Measurements from ENCODE around the gene C16orf89. TPM values are rescaled to one million over a fixed set of nuclear protein-coding genes. Genes with fewer than 3 reads are reported as not detected.
A peak's percentile ranks its signal among the peaks of the same experiment; 100 is the strongest.

The C16orf89 gene
- polyA plus RNA-seq, 1 of the 3 experiments (the other 2 are of a cell fraction): not detected

DNA sequence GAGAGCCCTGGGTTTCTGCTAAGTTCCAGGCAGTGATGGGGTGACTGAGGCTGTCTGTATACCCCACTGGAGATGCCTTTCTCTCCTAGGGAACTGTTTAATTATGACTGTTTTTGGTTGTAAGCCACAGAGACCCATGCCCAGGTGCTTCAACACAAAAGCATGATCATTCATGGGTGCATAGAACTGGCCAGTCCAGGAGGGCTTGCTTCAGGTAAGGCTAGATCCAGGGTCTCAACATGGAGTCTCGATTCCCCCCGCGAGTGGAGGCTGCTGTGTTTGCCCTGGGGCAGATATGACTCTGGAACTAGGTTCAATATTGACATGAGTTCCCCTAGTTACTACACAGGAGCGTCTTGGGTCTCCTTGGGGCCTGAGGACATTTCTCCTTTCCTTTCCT, 49.9 kb downstream of the C16orf89 start (continued):
- TF ChIP-seq, protein P1, sequence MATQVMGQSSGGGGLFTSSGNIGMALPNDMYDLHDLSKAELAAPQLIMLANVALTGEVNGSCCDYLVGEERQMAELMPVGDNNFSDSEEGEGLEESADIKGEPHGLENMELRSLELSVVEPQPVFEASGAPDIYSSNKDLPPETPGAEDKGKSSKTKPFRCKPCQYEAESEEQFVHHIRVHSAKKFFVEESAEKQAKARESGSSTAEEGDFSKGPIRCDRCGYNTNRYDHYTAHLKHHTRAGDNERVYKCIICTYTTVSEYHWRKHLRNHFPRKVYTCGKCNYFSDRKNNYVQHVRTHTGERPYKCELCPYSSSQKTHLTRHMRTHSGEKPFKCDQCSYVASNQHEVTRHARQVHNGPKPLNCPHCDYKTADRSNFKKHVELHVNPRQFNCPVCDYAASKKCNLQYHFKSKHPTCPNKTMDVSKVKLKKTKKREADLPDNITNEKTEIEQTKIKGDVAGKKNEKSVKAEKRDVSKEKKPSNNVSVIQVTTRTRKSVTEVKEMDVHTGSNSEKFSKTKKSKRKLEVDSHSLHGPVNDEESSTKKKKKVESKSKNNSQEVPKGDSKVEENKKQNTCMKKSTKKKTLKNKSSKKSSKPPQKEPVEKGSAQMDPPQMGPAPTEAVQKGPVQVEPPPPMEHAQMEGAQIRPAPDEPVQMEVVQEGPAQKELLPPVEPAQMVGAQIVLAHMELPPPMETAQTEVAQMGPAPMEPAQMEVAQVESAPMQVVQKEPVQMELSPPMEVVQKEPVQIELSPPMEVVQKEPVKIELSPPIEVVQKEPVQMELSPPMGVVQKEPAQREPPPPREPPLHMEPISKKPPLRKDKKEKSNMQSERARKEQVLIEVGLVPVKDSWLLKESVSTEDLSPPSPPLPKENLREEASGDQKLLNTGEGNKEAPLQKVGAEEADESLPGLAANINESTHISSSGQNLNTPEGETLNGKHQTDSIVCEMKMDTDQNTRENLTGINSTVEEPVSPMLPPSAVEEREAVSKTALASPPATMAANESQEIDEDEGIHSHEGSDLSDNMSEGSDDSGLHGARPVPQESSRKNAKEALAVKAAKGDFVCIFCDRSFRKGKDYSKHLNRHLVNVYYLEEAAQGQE (IDR thresholded peaks at IDR 0.05; ENCODE audit: low read depth, low read length): no peak
- no peak for TF ChIP-seq EZH2phosphoT487 (IDR thresholded peaks at IDR 0.05; ENCODE audit: borderline replicate concordance, low read depth)

DNA sequence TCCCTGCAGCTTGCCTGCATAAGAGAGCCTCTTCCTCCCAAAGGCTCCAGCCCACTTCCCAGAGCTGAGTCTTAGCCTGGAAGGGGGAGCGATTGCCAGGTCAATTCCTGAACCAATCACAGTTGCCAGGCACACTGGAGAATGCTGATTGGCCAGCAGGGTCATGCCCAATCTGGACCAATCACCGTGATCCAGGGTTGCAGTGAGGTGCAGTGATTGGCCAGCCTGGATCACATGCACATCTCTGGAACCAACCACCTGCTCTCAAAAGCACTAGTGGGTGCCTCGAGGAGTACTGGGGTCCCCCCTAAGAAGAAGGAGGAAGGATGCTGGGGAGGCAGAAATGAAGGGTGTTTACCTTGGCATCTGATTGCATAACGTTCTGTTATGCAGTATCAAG, 50.4 kb downstream of the C16orf89 start:
- Histone ChIP-seq H3K4me3 (ENCODE audit: low read depth in 2 of 2, low read length in 1 of 2) (no peak overlapping the region), H3K4me2 (no peak overlapping the region), H3K4me1 (ENCODE audit: control insufficient read depth in 1 of 2, insufficient read depth in 2 of 2, low read depth in 1 of 2, low read length in 1 of 2) (no peaks in the 10 kb centered on the region), H3K79me2 (ENCODE audit: insufficient read depth) (no peaks in the 10 kb centered on the region), H2AFZ (ENCODE audit: low read depth) (no peak overlapping the region), H3K36me3 (replicated peaks in 1 of 2; ENCODE audit: control insufficient read depth in 1 of 2, insufficient read depth in 2 of 2, low read length in 1 of 2) (no peaks in the 10 kb centered on the region), H3K27ac (ENCODE audit: low read depth in 2 of 2, low read length in 1 of 2) (no peak overlapping the region), H4K20me1 (ENCODE audit: insufficient read depth) (no peaks in the 10 kb centered on the region), H3K9ac (no peak overlapping the region), H3K9me2 (no peaks in the 10 kb centered on the region), H3K9me3 (no peaks in the 10 kb centered on the region), H3K27me3 (ENCODE audit: insufficient read depth) (peaks cover 12% of the 10 kb centered on the region; the same call in 1 of the 2 replicates), H3F3A (replicated peaks; ENCODE audit: insufficient read depth) (no peaks in the 10 kb centered on the region)
- TF ChIP-seq POLR2AphosphoS5 (IDR thresholded peaks at IDR 0.05; ENCODE audit: low read depth, low read length) (no peak), ELF1 (IDR thresholded peaks at IDR 0.05) (no peak), RCOR1 (IDR thresholded peaks at IDR 0.05; ENCODE audit: low read length) (no peak)
- WGBS (ENCODE audit: low lambda C conversion rate): 17% methylated on average over 4 of the region's 4 CpGs
- CTCF ChIA-PET: no interaction called here
- peak; percentile 55 for DNase-seq
- POLR2A ChIA-PET: no interaction called here

DNA sequence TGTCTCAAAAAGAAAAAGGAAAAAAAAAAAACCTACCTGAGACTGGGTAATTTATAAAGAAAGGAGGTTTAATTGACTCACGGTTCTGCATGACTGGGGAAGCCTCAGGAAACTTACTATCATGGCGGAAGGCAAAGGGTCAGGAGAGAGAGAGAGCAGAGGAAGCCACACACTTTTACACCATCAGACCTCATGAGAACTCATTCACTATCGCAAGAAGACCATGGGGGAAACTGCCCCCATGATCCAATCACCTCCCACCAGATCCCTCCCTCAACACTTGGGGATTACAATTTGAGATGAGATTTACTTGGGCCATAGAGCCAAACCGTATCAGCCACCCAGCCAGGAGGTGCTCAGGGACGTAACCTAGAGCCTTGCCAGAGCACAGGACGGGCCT, 52.9 kb downstream of the C16orf89 start:
- no peaks in the 10 kb centered on the region for H3K79me2 ChIP-seq (ENCODE audit: insufficient read depth)
- ChIA-PET CTCF (no interaction called here), POLR2A (no interaction called here)

DNA sequence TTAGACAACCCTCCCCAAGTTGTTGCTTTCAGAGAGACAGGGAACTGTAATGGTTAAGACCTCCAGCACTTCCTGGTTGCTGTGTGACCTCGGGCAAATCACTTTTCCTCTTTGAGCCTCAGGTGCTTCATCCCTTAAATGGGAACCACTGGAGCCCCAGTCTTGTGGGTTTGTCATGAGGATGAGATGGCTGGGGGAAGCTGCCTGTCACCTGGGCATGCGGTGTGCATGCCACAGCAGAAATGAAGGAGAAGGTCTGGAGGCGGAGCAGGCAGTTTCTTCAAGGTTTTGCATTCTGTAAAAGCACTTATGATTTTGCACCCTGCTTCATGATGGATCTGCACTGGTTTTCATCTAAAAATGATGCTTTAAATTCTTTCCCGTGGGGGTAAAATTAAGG, 54.1 kb downstream of the C16orf89 start:
- Histone ChIP-seq H3K9me3 (no peaks in the 10 kb centered on the region), H3K9me2 (no peaks in the 10 kb centered on the region), H2AFZ (ENCODE audit: low read depth) (no peak overlapping the region), H4K20me1 (ENCODE audit: insufficient read depth) (no peaks in the 10 kb centered on the region), H3K4me1 (ENCODE audit: control insufficient read depth in 1 of 2, insufficient read depth in 2 of 2, low read depth in 1 of 2, low read length in 1 of 2) (no peaks in the 10 kb centered on the region), H3K9ac (no peak overlapping the region), H3K36me3 (replicated peaks in 1 of 2; ENCODE audit: control insufficient read depth in 1 of 2, insufficient read depth in 2 of 2, low read length in 1 of 2) (no peaks in the 10 kb centered on the region), H3K27me3 (ENCODE audit: insufficient read depth) (peaks cover 20% of the 10 kb centered on the region; the same call in 1 of the 2 replicates), H3K27ac (ENCODE audit: low read depth in 2 of 2, low read length in 1 of 2) (no peak overlapping the region), H3K4me3 (ENCODE audit: low read depth in 2 of 2, low read length in 1 of 2) (no peak overlapping the region), H3F3A (replicated peaks; ENCODE audit: insufficient read depth) (no peaks in the 10 kb centered on the region), H3K4me2 (no peak overlapping the region), H3K79me2 (ENCODE audit: insufficient read depth) (no peaks in the 10 kb centered on the region)
- POLR2A ChIA-PET: interaction anchor here (0.5 kb wide), 1 partner anchor 19 kb away, joined by 5 read pairs; no protein-coding TSS in a partner anchor
- DNase-seq: no peak
- CTCF ChIA-PET: interaction anchor here (1.0 to 2.1 kb wide), 3 partner anchors 13 to 81 kb away, joined by 4 to 7 read pairs (median 4); partner anchors contain the start of gene NAGPA
- 37% methylated on average over 4 of the region's 4 CpGs for WGBS (ENCODE audit: low lambda C conversion rate)
- no peak for TF ChIP-seq RAD21 (IDR thresholded peaks at IDR 0.05; ENCODE audit: low read length)
- no peak for TF ChIP-seq TEAD4 (IDR thresholded peaks at IDR 0.05; ENCODE audit: borderline replicate concordance, insufficient read depth)
- no peak for TF ChIP-seq RFX5 (IDR thresholded peaks at IDR 0.05; ENCODE audit: low read length)
- TF ChIP-seq SMC3 (IDR thresholded peaks at IDR 0.05; ENCODE audit: low read depth, low read length): no peak
- no peak for TF ChIP-seq MEF2A (IDR thresholded peaks at IDR 0.05; ENCODE audit: borderline replicate concordance, low read depth)
- TF ChIP-seq YY1 (IDR thresholded peaks at IDR 0.05; ENCODE audit: low read depth): no peak
- TF ChIP-seq, protein P2, sequence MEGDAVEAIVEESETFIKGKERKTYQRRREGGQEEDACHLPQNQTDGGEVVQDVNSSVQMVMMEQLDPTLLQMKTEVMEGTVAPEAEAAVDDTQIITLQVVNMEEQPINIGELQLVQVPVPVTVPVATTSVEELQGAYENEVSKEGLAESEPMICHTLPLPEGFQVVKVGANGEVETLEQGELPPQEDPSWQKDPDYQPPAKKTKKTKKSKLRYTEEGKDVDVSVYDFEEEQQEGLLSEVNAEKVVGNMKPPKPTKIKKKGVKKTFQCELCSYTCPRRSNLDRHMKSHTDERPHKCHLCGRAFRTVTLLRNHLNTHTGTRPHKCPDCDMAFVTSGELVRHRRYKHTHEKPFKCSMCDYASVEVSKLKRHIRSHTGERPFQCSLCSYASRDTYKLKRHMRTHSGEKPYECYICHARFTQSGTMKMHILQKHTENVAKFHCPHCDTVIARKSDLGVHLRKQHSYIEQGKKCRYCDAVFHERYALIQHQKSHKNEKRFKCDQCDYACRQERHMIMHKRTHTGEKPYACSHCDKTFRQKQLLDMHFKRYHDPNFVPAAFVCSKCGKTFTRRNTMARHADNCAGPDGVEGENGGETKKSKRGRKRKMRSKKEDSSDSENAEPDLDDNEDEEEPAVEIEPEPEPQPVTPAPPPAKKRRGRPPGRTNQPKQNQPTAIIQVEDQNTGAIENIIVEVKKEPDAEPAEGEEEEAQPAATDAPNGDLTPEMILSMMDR (IDR thresholded peaks at IDR 0.05): no peak
- no peak for TF ChIP-seq TCF12 (IDR thresholded peaks at IDR 0.05)
- TF ChIP-seq, protein P3, sequence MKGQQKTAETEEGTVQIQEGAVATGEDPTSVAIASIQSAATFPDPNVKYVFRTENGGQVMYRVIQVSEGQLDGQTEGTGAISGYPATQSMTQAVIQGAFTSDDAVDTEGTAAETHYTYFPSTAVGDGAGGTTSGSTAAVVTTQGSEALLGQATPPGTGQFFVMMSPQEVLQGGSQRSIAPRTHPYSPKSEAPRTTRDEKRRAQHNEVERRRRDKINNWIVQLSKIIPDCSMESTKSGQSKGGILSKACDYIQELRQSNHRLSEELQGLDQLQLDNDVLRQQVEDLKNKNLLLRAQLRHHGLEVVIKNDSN (IDR thresholded peaks at IDR 0.05; ENCODE audit: borderline replicate concordance, low read depth): no peak
- no peak for TF ChIP-seq JUND (IDR thresholded peaks at IDR 0.05)
- TF ChIP-seq NFIC (IDR thresholded peaks at IDR 0.05; ENCODE audit: borderline replicate concordance): no peak

More for the DNA sequence above, 52.9 kb downstream of the C16orf89 start:
- Histone ChIP-seq H3K4me1 (ENCODE audit: control insufficient read depth in 1 of 2, insufficient read depth in 2 of 2, low read depth in 1 of 2, low read length in 1 of 2) (no peaks in the 10 kb centered on the region), H3K27me3 (ENCODE audit: insufficient read depth) (peaks cover 20% of the 10 kb centered on the region; the same call in 1 of the 2 replicates), H3K9me2 (no peaks in the 10 kb centered on the region), H3K36me3 (replicated peaks in 1 of 2; ENCODE audit: control insufficient read depth in 1 of 2, insufficient read depth in 2 of 2, low read length in 1 of 2) (no peaks in the 10 kb centered on the region), H3F3A (replicated peaks; ENCODE audit: insufficient read depth) (no peaks in the 10 kb centered on the region), H3K4me3 (ENCODE audit: low read depth in 2 of 2, low read length in 1 of 2) (no peak overlapping the region), H2AFZ (ENCODE audit: low read depth) (no peak overlapping the region), H4K20me1 (ENCODE audit: insufficient read depth) (no peaks in the 10 kb centered on the region), H3K27ac (ENCODE audit: low read depth in 2 of 2, low read length in 1 of 2) (no peak overlapping the region), H3K9me3 (no peaks in the 10 kb centered on the region), H3K9ac (no peak overlapping the region), H3K4me2 (no peak overlapping the region)
- 49% methylated on average over 6 of the region's 6 CpGs for WGBS (ENCODE audit: low lambda C conversion rate)
- no peak for TF ChIP-seq GATA2 (CRISPR knock-in tag; IDR thresholded peaks at IDR 0.05)
- DNase-seq: no peak

Measured in SK-N-SH (cell line).